Measurements from ENCODE around the gene ADAMTSL3. TPM values are rescaled to one million over a fixed set of nuclear protein-coding genes. Genes with fewer than 3 reads are reported as not detected.

ADAMTSL3 gene
- total and polyA plus RNA-seq, 2 of the 8 experiments (the other 6 are each of a cell fraction or from before 2014, with no cell fraction given): 0.35 to 1.4 TPM

DNA sequence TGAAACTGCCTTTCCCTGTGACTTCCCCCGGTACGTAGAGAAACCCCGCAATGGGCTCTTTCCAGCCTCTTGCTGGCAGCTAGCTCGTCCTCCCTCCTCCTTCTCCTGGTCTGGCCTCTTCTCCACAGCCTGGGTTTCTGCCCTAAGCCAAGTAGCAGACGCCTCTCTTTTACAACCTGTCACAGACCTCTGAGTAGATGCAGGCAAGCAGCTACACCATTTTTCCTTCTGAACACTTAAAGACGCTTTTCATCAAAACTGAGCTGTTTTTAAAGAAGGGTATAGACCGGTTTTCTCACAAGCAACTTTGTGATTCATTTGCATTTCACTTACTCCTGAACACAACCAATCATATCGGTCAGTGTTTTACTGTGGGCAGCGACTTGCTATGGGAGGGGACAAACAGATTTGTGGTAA, 32.0 kb downstream of the ADAMTSL3 start (continued):
- TF ChIP-seq, protein P1, sequence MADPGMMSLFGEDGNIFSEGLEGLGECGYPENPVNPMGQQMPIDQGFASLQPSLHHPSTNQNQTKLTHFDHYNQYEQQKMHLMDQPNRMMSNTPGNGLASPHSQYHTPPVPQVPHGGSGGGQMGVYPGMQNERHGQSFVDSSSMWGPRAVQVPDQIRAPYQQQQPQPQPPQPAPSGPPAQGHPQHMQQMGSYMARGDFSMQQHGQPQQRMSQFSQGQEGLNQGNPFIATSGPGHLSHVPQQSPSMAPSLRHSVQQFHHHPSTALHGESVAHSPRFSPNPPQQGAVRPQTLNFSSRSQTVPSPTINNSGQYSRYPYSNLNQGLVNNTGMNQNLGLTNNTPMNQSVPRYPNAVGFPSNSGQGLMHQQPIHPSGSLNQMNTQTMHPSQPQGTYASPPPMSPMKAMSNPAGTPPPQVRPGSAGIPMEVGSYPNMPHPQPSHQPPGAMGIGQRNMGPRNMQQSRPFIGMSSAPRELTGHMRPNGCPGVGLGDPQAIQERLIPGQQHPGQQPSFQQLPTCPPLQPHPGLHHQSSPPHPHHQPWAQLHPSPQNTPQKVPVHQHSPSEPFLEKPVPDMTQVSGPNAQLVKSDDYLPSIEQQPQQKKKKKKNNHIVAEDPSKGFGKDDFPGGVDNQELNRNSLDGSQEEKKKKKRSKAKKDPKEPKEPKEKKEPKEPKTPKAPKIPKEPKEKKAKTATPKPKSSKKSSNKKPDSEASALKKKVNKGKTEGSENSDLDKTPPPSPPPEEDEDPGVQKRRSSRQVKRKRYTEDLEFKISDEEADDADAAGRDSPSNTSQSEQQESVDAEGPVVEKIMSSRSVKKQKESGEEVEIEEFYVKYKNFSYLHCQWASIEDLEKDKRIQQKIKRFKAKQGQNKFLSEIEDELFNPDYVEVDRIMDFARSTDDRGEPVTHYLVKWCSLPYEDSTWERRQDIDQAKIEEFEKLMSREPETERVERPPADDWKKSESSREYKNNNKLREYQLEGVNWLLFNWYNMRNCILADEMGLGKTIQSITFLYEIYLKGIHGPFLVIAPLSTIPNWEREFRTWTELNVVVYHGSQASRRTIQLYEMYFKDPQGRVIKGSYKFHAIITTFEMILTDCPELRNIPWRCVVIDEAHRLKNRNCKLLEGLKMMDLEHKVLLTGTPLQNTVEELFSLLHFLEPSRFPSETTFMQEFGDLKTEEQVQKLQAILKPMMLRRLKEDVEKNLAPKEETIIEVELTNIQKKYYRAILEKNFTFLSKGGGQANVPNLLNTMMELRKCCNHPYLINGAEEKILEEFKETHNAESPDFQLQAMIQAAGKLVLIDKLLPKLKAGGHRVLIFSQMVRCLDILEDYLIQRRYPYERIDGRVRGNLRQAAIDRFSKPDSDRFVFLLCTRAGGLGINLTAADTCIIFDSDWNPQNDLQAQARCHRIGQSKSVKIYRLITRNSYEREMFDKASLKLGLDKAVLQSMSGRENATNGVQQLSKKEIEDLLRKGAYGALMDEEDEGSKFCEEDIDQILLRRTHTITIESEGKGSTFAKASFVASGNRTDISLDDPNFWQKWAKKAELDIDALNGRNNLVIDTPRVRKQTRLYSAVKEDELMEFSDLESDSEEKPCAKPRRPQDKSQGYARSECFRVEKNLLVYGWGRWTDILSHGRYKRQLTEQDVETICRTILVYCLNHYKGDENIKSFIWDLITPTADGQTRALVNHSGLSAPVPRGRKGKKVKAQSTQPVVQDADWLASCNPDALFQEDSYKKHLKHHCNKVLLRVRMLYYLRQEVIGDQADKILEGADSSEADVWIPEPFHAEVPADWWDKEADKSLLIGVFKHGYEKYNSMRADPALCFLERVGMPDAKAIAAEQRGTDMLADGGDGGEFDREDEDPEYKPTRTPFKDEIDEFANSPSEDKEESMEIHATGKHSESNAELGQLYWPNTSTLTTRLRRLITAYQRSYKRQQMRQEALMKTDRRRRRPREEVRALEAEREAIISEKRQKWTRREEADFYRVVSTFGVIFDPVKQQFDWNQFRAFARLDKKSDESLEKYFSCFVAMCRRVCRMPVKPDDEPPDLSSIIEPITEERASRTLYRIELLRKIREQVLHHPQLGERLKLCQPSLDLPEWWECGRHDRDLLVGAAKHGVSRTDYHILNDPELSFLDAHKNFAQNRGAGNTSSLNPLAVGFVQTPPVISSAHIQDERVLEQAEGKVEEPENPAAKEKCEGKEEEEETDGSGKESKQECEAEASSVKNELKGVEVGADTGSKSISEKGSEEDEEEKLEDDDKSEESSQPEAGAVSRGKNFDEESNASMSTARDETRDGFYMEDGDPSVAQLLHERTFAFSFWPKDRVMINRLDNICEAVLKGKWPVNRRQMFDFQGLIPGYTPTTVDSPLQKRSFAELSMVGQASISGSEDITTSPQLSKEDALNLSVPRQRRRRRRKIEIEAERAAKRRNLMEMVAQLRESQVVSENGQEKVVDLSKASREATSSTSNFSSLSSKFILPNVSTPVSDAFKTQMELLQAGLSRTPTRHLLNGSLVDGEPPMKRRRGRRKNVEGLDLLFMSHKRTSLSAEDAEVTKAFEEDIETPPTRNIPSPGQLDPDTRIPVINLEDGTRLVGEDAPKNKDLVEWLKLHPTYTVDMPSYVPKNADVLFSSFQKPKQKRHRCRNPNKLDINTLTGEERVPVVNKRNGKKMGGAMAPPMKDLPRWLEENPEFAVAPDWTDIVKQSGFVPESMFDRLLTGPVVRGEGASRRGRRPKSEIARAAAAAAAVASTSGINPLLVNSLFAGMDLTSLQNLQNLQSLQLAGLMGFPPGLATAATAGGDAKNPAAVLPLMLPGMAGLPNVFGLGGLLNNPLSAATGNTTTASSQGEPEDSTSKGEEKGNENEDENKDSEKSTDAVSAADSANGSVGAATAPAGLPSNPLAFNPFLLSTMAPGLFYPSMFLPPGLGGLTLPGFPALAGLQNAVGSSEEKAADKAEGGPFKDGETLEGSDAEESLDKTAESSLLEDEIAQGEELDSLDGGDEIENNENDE (IDR thresholded peaks at IDR 0.05; ENCODE audit: insufficient replicate concordance, low read length): no peak
- TF ChIP-seq EZH2 (IDR thresholded peaks at IDR 0.05; ENCODE audit: low read depth, low read length, severe bottlenecking): no peak
- no peak for TF ChIP-seq HDAC2 (IDR thresholded peaks at IDR 0.05; ENCODE audit: borderline replicate concordance in 1 of 2, low read depth in 2 of 2, low read length in 2 of 2)
- TF ChIP-seq PHF8 (conservative IDR thresholded peaks at IDR 0.05; ENCODE audit: low read depth, low read length): no peak
- TF ChIP-seq NRF1 (IDR thresholded peaks at IDR 0.05; ENCODE audit: low read depth, low read length): no peak
- TF ChIP-seq RFX5 (IDR thresholded peaks at IDR 0.05; ENCODE audit: borderline replicate concordance, low read depth, low read length): no peak
- TF ChIP-seq, protein P2, sequence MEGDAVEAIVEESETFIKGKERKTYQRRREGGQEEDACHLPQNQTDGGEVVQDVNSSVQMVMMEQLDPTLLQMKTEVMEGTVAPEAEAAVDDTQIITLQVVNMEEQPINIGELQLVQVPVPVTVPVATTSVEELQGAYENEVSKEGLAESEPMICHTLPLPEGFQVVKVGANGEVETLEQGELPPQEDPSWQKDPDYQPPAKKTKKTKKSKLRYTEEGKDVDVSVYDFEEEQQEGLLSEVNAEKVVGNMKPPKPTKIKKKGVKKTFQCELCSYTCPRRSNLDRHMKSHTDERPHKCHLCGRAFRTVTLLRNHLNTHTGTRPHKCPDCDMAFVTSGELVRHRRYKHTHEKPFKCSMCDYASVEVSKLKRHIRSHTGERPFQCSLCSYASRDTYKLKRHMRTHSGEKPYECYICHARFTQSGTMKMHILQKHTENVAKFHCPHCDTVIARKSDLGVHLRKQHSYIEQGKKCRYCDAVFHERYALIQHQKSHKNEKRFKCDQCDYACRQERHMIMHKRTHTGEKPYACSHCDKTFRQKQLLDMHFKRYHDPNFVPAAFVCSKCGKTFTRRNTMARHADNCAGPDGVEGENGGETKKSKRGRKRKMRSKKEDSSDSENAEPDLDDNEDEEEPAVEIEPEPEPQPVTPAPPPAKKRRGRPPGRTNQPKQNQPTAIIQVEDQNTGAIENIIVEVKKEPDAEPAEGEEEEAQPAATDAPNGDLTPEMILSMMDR (IDR thresholded peaks at IDR 0.05; ENCODE audit: control extremely low read depth in 1 of 3, insufficient read depth in 1 of 3, low read depth in 1 of 3, low read length in 3 of 3): no peak
- TF ChIP-seq FOSL1 (IDR thresholded peaks at IDR 0.05; ENCODE audit: insufficient read depth, low read depth, low read length): no peak
